ENCODE results near the gene ONECUT3.

The ONECUT3 gene

GRCh38 chr19:1814833-1815604 lies 61.7 kb downstream of the ONECUT3 start:
- DNase-seq (ENCODE audit: low spot score): no peak

- no peak for DNase-seq (ENCODE audit: low spot score)
These were observed 62.6 kb downstream of the ONECUT3 start for GRCh38 chr19:1815605-1816529.

- DNase-seq (ENCODE audit: low spot score): no peak
These were observed 63.4 kb downstream of the ONECUT3 start for GRCh38 chr19:1816530-1817298.

- no peak for DNase-seq (ENCODE audit: low spot score)
These were observed 64.4 kb downstream of the ONECUT3 start for GRCh38 chr19:1817553-1818179.

GRCh38 chr19:1818549-1819195 lies 65.4 kb downstream of the ONECUT3 start:
- DNase-seq (ENCODE audit: low spot score): no peak

- DNase-seq (ENCODE audit: low spot score): no peak
These were observed 66.3 kb downstream of the ONECUT3 start for GRCh38 chr19:1819341-1820255.

GRCh38 chr19:1822210-1822609 lies 68.9 kb downstream of the ONECUT3 start:
- no peak for DNase-seq (ENCODE audit: low spot score)

GRCh38 chr19:1823020-1823419 lies 69.7 kb downstream of the ONECUT3 start:
- DNase-seq (ENCODE audit: low spot score): no peak

GRCh38 chr19:1823539-1824251 lies 70.4 kb downstream of the ONECUT3 start:
- no peak for DNase-seq (ENCODE audit: low spot score)

GRCh38 chr19:1824252-1824622 lies 70.9 kb downstream of the ONECUT3 start:
- no peak for DNase-seq (ENCODE audit: low spot score)

- DNase-seq (ENCODE audit: low spot score): peak; percentile 45
These were observed 72.7 kb downstream of the ONECUT3 start for GRCh38 chr19:1825909-1826556.

GRCh38 chr19:1826557-1827521 lies 73.5 kb downstream of the ONECUT3 start:
- DNase-seq (ENCODE audit: low spot score): no peak

- DNase-seq (ENCODE audit: low spot score): no peak
These were observed 74.4 kb downstream of the ONECUT3 start for GRCh38 chr19:1827566-1828278.

- no peak for DNase-seq (ENCODE audit: low spot score)
These were observed 75.3 kb downstream of the ONECUT3 start for GRCh38 chr19:1828279-1829238.

- DNase-seq (ENCODE audit: low spot score): no peak
These were observed 76.7 kb downstream of the ONECUT3 start for GRCh38 chr19:1829958-1830357.

- no peak for DNase-seq (ENCODE audit: low spot score)
These were observed 77.3 kb downstream of the ONECUT3 start for GRCh38 chr19:1830568-1830967.

Data from LoVo (cell line).